Body of pancreas (tissue), 4 donors: ENCODE results near the gene WASL.

ENCODE experiments used
- POLR2A ChIP-seq, 3 donors: fragments of 450-650 bp; IDR thresholded peaks; one replicate each; pipeline ENCODE4 v1.6.1; 2016; ENCODE audit warnings: antibody characterized with exemption in 3 of 3, mild to moderate bottlenecking in 2 of 3
- TF ChIP-seq, protein P1 (sequence below), 7 experiments: fragments of 450-650 bp in 4 of 7; fragments of 200-600 bp in 3 of 7; sonication (generic) in 3 of 7; IDR thresholded peaks; one replicate each; pipeline ENCODE4 v1.5.1; 2016 to 2019; ENCODE audit warnings: antibody characterized with exemption in 7 of 7

DNA sequence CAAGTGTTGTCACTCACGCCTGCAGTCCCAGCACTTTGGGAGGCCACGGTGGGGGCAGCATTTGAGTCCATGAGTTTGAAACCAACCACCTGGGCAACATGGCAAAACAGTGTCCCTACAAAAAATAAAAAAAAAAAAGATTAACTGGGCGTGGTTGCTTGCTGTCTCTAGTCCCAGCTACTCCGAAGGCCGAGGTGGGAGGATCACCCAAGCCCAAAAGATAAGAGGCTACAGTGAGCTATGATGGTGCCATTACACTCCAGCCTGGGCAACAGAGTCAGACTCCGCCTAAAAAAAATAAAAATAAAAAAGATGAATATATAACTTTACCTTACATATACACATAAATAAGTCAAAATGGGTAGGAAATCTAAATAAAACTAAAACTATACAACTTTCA lies 95.6 kb downstream of the WASL start:
- TF ChIP-seq, protein P1, sequence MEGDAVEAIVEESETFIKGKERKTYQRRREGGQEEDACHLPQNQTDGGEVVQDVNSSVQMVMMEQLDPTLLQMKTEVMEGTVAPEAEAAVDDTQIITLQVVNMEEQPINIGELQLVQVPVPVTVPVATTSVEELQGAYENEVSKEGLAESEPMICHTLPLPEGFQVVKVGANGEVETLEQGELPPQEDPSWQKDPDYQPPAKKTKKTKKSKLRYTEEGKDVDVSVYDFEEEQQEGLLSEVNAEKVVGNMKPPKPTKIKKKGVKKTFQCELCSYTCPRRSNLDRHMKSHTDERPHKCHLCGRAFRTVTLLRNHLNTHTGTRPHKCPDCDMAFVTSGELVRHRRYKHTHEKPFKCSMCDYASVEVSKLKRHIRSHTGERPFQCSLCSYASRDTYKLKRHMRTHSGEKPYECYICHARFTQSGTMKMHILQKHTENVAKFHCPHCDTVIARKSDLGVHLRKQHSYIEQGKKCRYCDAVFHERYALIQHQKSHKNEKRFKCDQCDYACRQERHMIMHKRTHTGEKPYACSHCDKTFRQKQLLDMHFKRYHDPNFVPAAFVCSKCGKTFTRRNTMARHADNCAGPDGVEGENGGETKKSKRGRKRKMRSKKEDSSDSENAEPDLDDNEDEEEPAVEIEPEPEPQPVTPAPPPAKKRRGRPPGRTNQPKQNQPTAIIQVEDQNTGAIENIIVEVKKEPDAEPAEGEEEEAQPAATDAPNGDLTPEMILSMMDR (IDR thresholded peaks at IDR 0.05) = no peak
- no peak for TF ChIP-seq POLR2A (IDR thresholded peaks at IDR 0.05)
